ENCODE measurements around the gene CDKN3.
"Not testable (repeated sequence)": the region's sequence is repeated elsewhere in the genome, so short reads cannot be mapped to it uniquely, and the experiment has no call there.

The CDKN3 gene

GRCh38 chr14:54446161-54446693 lies 49.4 kb downstream of the CDKN3 start:
- Histone ChIP-seq H3K4me3 (ENCODE audit: low read length) (no peak overlapping the region), H3K4me1 (ENCODE audit: control insufficient read depth, insufficient read depth, low read length) (peaks cover 26% of the 10 kb centered on the region), H3K9ac (ENCODE audit: low read depth, low read length) (no peak overlapping the region), H3K9me3 (replicated peaks; ENCODE audit: low read length) (no peaks in the 10 kb centered on the region), H3K27me3 (ENCODE audit: control insufficient read depth, insufficient read depth, low read length) (peaks cover 10% of the 10 kb centered on the region), H3K4me2 (ENCODE audit: low read length) (no peak overlapping the region), H3K36me3 (ENCODE audit: insufficient read depth, low read length) (no peaks in the 10 kb centered on the region)

GRCh38 chr14:54447231-54447692 lies 50.5 kb downstream of the CDKN3 start:
- H3K4me2 ChIP-seq (ENCODE audit: low read length) = no peak overlapping the region
- peaks cover 21% of the 10 kb centered on the region for H3K4me1 ChIP-seq (ENCODE audit: control insufficient read depth, insufficient read depth, low read length)
- H3K9me3 ChIP-seq (replicated peaks; ENCODE audit: low read length) = no peaks in the 10 kb centered on the region
- H3K27me3 ChIP-seq (ENCODE audit: control insufficient read depth, insufficient read depth, low read length) = peaks cover 10% of the 10 kb centered on the region
- no peaks in the 10 kb centered on the region for H3K36me3 ChIP-seq (ENCODE audit: insufficient read depth, low read length)
- no peak overlapping the region for H3K4me3 ChIP-seq (ENCODE audit: low read length)
- no peak overlapping the region for H3K9ac ChIP-seq (ENCODE audit: low read depth, low read length)

- Histone ChIP-seq H3K36me3 (ENCODE audit: insufficient read depth, low read length) (no peaks in the 10 kb centered on the region), H3K27me3 (ENCODE audit: control insufficient read depth, insufficient read depth, low read length) (no peaks in the 10 kb centered on the region), H3K4me3 (ENCODE audit: low read length) (no peak overlapping the region), H3K4me1 (ENCODE audit: control insufficient read depth, insufficient read depth, low read length) (peaks cover 25% of the 10 kb centered on the region), H3K4me2 (ENCODE audit: low read length) (no peak overlapping the region), H3K9ac (ENCODE audit: low read depth, low read length) (no peak overlapping the region), H3K9me3 (replicated peaks; ENCODE audit: low read length) (no peaks in the 10 kb centered on the region)
Observed at GRCh38 chr14:54450535-54450934, 53.7 kb downstream of the CDKN3 start.

- Histone ChIP-seq H3K4me2 (ENCODE audit: low read length) (no peak overlapping the region), H3K36me3 (ENCODE audit: insufficient read depth, low read length) (no peaks in the 10 kb centered on the region), H3K9ac (ENCODE audit: low read depth, low read length) (no peak overlapping the region), H3K4me3 (ENCODE audit: low read length) (no peak overlapping the region), H3K4me1 (ENCODE audit: control insufficient read depth, insufficient read depth, low read length) (peaks cover 23% of the 10 kb centered on the region), H3K27me3 (ENCODE audit: control insufficient read depth, insufficient read depth, low read length) (no peaks in the 10 kb centered on the region), H3K9me3 (replicated peaks; ENCODE audit: low read length) (no peaks in the 10 kb centered on the region)
Observed at GRCh38 chr14:54451121-54451601, 54.4 kb downstream of the CDKN3 start.

GRCh38 chr14:54451961-54452360 lies 55.2 kb downstream of the CDKN3 start:
- no peak overlapping the region for H3K4me2 ChIP-seq (ENCODE audit: low read length)
- H3K4me1 ChIP-seq (ENCODE audit: control insufficient read depth, insufficient read depth, low read length) = peaks cover 15% of the 10 kb centered on the region
- no peaks in the 10 kb centered on the region for H3K27me3 ChIP-seq (ENCODE audit: control insufficient read depth, insufficient read depth, low read length)
- no peak overlapping the region for H3K9ac ChIP-seq (ENCODE audit: low read depth, low read length)
- H3K9me3 ChIP-seq (replicated peaks; ENCODE audit: low read length) = no peaks in the 10 kb centered on the region
- no peaks in the 10 kb centered on the region for H3K36me3 ChIP-seq (ENCODE audit: insufficient read depth, low read length)
- no peak overlapping the region for H3K4me3 ChIP-seq (ENCODE audit: low read length)

DNA sequence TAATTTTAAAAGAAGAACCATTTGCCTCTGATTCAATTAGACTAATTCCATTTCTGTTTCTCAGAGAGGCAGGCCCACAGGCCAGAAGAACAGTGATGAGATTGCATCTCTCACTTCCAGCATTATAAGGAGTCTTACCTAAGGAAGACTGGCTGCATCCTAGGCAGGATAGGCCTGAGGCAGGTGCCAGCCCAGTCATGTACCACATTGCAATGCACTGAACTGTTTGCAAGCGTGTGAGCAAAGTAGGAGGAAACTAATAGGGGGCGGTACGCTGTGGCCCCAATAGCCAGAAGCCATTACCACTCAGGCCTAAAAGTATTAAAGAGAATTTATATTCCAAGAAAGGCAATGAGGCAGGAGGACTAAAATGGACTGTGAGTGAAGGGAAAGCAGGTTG lies 56.4 kb downstream of the CDKN3 start:
- H3K36me3 ChIP-seq (ENCODE audit: insufficient read depth, low read length) = no peaks in the 10 kb centered on the region
- H3K9ac ChIP-seq (ENCODE audit: low read depth, low read length) = no peak overlapping the region
- H3K4me2 ChIP-seq (ENCODE audit: low read length) = no peak overlapping the region
- H3K27me3 ChIP-seq (ENCODE audit: control insufficient read depth, insufficient read depth, low read length) = no peaks in the 10 kb centered on the region
- H3K4me1 ChIP-seq (ENCODE audit: control insufficient read depth, insufficient read depth, low read length) = peaks cover 10% of the 10 kb centered on the region
- H3K9me3 ChIP-seq (replicated peaks; ENCODE audit: low read length) = no peaks in the 10 kb centered on the region
- H3K4me3 ChIP-seq (ENCODE audit: low read length) = no peak overlapping the region

- not testable (repeated sequence) for H3K9me3 ChIP-seq (replicated peaks; ENCODE audit: low read length); H3K36me3 ChIP-seq (ENCODE audit: insufficient read depth, low read length); H3K4me3 ChIP-seq (ENCODE audit: low read length); H3K4me1 ChIP-seq (ENCODE audit: control insufficient read depth, insufficient read depth, low read length); H3K27me3 ChIP-seq (ENCODE audit: control insufficient read depth, insufficient read depth, low read length); H3K9ac ChIP-seq (ENCODE audit: low read depth, low read length); H3K4me2 ChIP-seq (ENCODE audit: low read length)
Observed at GRCh38 chr14:54453990-54454389, 57.2 kb downstream of the CDKN3 start.

GRCh38 chr14:54455363-54455762 lies 58.6 kb downstream of the CDKN3 start:
- no peak overlapping the region for H3K9ac ChIP-seq (ENCODE audit: low read depth, low read length)
- no peaks in the 10 kb centered on the region for H3K9me3 ChIP-seq (replicated peaks; ENCODE audit: low read length)
- H3K36me3 ChIP-seq (ENCODE audit: insufficient read depth, low read length) = no peaks in the 10 kb centered on the region
- H3K4me3 ChIP-seq (ENCODE audit: low read length) = no peak overlapping the region
- H3K27me3 ChIP-seq (ENCODE audit: control insufficient read depth, insufficient read depth, low read length) = no peaks in the 10 kb centered on the region
- H3K4me2 ChIP-seq (ENCODE audit: low read length) = no peak overlapping the region
- peaks cover 7% of the 10 kb centered on the region for H3K4me1 ChIP-seq (ENCODE audit: control insufficient read depth, insufficient read depth, low read length)

- H3K4me3 ChIP-seq (ENCODE audit: low read length); H3K27me3 ChIP-seq (ENCODE audit: control insufficient read depth, insufficient read depth, low read length): not testable (repeated sequence)
Observed at GRCh38 chr14:54456820-54457608, 60.2 kb downstream of the CDKN3 start.

DNA sequence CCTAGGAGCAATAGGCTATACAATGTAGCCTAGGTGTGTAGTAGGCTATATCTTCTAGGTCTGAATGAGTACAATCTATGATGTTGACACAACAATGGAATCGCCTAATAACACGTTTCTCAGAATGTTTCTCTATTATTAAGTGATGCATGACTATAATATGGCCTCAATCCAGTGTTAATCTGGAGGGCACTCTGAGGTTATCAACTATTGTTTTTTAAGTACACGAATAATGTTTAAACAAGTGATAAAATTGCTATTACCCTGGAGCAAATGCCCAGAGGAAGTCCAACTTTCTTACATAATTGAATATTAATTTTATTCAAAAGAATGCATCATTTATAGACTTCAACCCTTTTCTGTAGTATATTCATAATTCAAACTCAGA lies 60.8 kb downstream of the CDKN3 start:
- no peak overlapping the region for H3K4me3 ChIP-seq (ENCODE audit: low read length)
- H3K4me1 ChIP-seq (ENCODE audit: control insufficient read depth, insufficient read depth, low read length) = peaks cover 12% of the 10 kb centered on the region
- H3K9ac ChIP-seq (ENCODE audit: low read depth, low read length) = no peak overlapping the region
- no peaks in the 10 kb centered on the region for H3K9me3 ChIP-seq (replicated peaks; ENCODE audit: low read length)
- no peak overlapping the region for H3K4me2 ChIP-seq (ENCODE audit: low read length)
- H3K27me3 ChIP-seq (ENCODE audit: control insufficient read depth, insufficient read depth, low read length) = no peaks in the 10 kb centered on the region
- H3K36me3 ChIP-seq (ENCODE audit: insufficient read depth, low read length) = no peaks in the 10 kb centered on the region

More at GRCh38 chr14:54456820-54457608, 60.2 kb downstream of the CDKN3 start:
- not testable (repeated sequence) for H3K4me2 ChIP-seq (ENCODE audit: low read length); H3K4me1 ChIP-seq (ENCODE audit: control insufficient read depth, insufficient read depth, low read length); H3K36me3 ChIP-seq (ENCODE audit: insufficient read depth, low read length); H3K9ac ChIP-seq (ENCODE audit: low read depth, low read length); H3K9me3 ChIP-seq (replicated peaks; ENCODE audit: low read length)

DNA sequence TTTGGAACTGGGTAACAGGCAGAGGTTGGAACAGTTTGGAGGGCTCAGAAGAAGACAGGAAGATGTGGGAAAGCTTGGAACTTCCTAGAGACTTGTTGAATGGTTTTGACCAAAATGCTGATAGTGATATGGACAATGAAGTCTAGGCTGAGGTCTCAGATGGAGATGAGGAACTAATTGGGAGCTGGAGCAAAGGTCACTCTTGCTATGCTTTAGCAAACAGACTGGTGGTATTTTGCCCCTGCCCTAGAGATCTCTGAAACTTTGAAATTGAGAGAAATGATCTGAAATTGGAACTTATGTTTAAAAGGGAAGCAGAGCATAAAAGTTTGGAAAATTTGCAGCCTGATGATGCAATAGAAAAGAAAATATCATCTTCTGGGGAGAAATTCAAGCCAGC lies 61.7 kb downstream of the CDKN3 start:
- H3K4me1 ChIP-seq (ENCODE audit: control insufficient read depth, insufficient read depth, low read length) = peaks cover 10% of the 10 kb centered on the region
- not testable (repeated sequence) for H3K27me3 ChIP-seq (ENCODE audit: control insufficient read depth, insufficient read depth, low read length); H3K4me3 ChIP-seq (ENCODE audit: low read length); H3K4me2 ChIP-seq (ENCODE audit: low read length); H3K9ac ChIP-seq (ENCODE audit: low read depth, low read length); H3K36me3 ChIP-seq (ENCODE audit: insufficient read depth, low read length); H3K9me3 ChIP-seq (replicated peaks; ENCODE audit: low read length)

DNA sequence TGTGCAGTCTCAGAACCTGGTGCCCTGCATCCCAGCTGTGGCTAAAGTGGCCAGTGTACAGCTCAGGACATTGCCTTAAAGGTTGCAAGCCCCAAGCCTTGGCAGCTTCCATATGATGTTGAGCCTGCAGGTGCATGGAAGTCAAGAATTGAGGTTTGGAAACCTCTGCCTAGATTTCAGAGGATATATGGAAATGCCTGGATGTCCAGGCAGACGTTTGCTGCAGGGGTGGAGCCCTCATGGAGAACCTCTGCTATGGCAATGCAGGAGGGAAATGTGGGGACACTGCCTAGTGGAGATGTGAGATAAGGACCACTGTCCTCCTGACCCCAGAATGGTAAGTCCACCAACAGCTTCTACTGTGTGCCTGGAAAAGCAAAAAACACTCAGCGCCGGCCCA lies 62.3 kb downstream of the CDKN3 start:
- Histone ChIP-seq H3K36me3 (ENCODE audit: insufficient read depth, low read length) (no peaks in the 10 kb centered on the region), H3K9ac (ENCODE audit: low read depth, low read length) (no peak overlapping the region), H3K4me2 (ENCODE audit: low read length) (no peak overlapping the region), H3K9me3 (replicated peaks; ENCODE audit: low read length) (no peaks in the 10 kb centered on the region), H3K4me3 (ENCODE audit: low read length) (no peak overlapping the region), H3K4me1 (ENCODE audit: control insufficient read depth, insufficient read depth, low read length) (peaks cover 8% of the 10 kb centered on the region), H3K27me3 (ENCODE audit: control insufficient read depth, insufficient read depth, low read length) (no peaks in the 10 kb centered on the region)

Measured in skeletal muscle satellite cell (primary cell).